ENCODE data around the gene TSPAN32.

The TSPAN32 gene

GRCh38 chr11:2263724-2264360, 38.0 kb upstream of the TSPAN32 start:
- H3K27ac Mint-ChIP-seq = peak overlapping the region; percentile 92
- H3K27me3 Mint-ChIP-seq = peaks cover 22% of the 10 kb centered on the region
- no peak overlapping the region for H3K4me3 Mint-ChIP-seq
- peaks cover 45% of the 10 kb centered on the region for H3K4me1 Mint-ChIP-seq (ENCODE audit: low read depth)
- no peaks in the 10 kb centered on the region for H3K9me3 Mint-ChIP-seq
- peaks cover 18% of the 10 kb centered on the region for H3K36me3 Mint-ChIP-seq (ENCODE audit: low read depth)
- intact Hi-C loops (cut with micrococcal nuclease) = no loop called here

DNA sequence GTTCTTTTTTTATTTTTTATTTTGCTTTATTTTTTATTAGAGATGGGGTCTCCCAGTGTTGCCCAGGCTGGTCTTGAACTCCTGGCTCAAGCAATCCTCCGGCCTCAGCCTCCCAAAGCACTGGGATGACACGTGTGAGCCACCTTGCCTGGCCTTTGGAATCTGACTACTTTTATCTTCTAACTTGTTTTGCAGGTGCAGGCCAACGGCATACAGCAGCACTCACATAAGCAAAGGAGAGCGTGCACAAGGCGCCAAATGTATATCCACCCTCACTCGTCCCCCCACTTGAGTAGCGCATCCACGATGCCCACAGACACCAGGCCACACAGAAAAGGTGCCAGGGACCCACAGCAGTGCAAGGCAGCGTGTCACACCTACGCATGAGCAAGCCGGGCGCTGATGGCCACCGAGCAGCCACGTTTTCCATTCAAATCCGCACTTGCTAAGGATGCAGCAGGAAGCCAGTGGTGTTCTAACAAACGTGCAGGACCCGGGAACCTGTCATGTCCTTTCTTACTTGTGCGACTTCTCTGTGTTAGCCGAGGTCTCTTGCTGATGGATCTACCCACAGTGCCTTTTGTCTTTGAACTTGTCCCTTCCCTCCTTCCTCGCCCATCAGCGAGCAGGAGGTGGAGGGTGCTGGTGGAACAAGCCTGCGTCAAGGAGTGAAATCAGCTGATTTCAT, 37.3 kb upstream of the TSPAN32 start:
- intact Hi-C loops (cut with micrococcal nuclease) = loop anchor here (5.0 kb wide), 1 partner anchor 502 kb away; the partner anchor contains the start of gene CTSD
- H3K36me3 Mint-ChIP-seq (ENCODE audit: low read depth) = peaks cover 19% of the 10 kb centered on the region
- H3K4me1 Mint-ChIP-seq (ENCODE audit: low read depth) = peaks cover 45% of the 10 kb centered on the region
- H3K27me3 Mint-ChIP-seq = peaks cover 18% of the 10 kb centered on the region
- H3K9me3 Mint-ChIP-seq = no peaks in the 10 kb centered on the region
- H3K4me3 Mint-ChIP-seq = no peak overlapping the region
- H3K27ac Mint-ChIP-seq = peak overlapping the region; percentile 92

DNA sequence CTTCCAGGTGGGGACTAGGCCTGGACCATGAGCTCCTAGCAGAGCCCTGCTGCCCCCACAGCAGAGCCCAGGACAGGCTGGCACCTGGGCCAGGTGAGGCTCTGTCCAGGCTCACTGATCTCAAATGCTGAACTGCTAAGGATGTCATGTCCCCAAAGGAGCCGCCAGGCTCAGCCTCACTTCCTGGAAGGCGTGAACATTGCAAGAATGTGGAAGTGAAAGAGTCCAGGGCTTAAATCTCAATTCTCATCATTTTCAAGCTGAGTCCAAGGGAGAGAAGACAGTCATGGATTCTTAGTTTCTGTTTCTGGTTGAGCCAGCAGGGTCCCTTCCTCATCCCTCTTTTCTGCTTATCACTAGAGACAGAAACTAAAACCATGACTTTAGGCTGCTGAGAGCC, 36.4 kb upstream of the TSPAN32 start:
- Mint-ChIP-seq H3K36me3 (ENCODE audit: low read depth) (peaks cover 20% of the 10 kb centered on the region), H3K4me1 (ENCODE audit: low read depth) (peaks cover 47% of the 10 kb centered on the region), H3K9me3 (no peaks in the 10 kb centered on the region), H3K27me3 (peaks cover 13% of the 10 kb centered on the region), H3K4me3 (peak overlapping the region; percentile 64), H3K27ac (peak overlapping the region; percentile 92)
- intact Hi-C loops (cut with micrococcal nuclease) = loop anchor here (5.0 kb wide), 1 partner anchor 503 kb away; the partner anchor contains the start of gene CTSD

DNA sequence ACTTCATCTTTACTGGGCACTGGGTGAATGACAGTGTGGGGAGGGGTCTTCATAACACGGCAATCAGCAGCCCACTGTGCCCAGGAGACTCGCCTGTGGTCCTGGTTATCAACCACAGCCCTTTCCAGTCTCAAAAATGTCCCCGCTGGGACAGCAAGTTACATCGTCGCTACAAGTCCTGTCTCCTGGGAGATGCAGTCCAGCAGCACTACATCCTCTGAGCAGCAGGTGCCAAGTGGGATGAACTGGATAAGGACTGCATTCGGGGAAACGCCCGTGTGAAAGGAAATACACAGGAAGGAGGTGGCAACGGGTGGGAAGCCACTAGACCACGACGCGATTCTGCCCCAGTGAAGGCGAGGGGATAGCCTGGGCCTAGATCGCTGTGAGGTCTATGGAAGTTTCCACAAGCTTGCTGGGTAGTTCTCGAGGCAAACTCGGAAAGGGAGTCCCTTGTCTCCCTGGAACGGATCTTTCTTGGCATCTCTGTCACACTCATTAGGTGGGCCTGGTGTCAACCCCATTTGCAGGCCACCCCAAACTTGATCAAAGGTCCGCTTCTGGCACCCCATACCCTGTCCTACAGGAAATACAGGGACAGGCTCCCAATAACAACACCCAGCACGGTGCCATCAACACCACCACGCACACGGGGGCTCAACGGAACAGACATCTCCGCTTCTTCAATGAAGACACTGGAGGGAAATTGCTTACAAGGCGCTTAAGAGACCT, 35.8 kb upstream of the TSPAN32 start:
- H3K27ac Mint-ChIP-seq = peak overlapping the region; percentile 92
- H3K36me3 Mint-ChIP-seq (ENCODE audit: low read depth) = peaks cover 24% of the 10 kb centered on the region
- intact Hi-C loops (cut with micrococcal nuclease) = loop anchor here (5.0 kb wide), 1 partner anchor 504 kb away; the partner anchor contains the start of gene CTSD
- peaks cover 51% of the 10 kb centered on the region for H3K4me1 Mint-ChIP-seq (ENCODE audit: low read depth)
- H3K27me3 Mint-ChIP-seq = peaks cover 11% of the 10 kb centered on the region
- no peaks in the 10 kb centered on the region for H3K9me3 Mint-ChIP-seq
- H3K4me3 Mint-ChIP-seq = peak overlapping the region; percentile 64

- peaks cover 58% of the 10 kb centered on the region for H3K4me1 Mint-ChIP-seq (ENCODE audit: low read depth)
- H3K36me3 Mint-ChIP-seq (ENCODE audit: low read depth) = peaks cover 24% of the 10 kb centered on the region
- peak overlapping the region; percentile 92 for H3K27ac Mint-ChIP-seq
- peaks cover 12% of the 10 kb centered on the region for H3K27me3 Mint-ChIP-seq
- no peak overlapping the region for H3K4me3 Mint-ChIP-seq
- H3K9me3 Mint-ChIP-seq = no peaks in the 10 kb centered on the region
- intact Hi-C loops (cut with micrococcal nuclease) = loop anchor here (5.0 kb wide), 1 partner anchor 504 kb away; the partner anchor contains the start of gene CTSD
These were observed 35.1 kb upstream of the TSPAN32 start for GRCh38 chr11:2266586-2267305.

GRCh38 chr11:2267306-2267850, 34.4 kb upstream of the TSPAN32 start:
- Mint-ChIP-seq H3K27ac (peak overlapping the region; percentile 92), H3K27me3 (peaks cover 18% of the 10 kb centered on the region), H3K36me3 (ENCODE audit: low read depth) (peaks cover 24% of the 10 kb centered on the region), H3K9me3 (no peaks in the 10 kb centered on the region), H3K4me3 (no peak overlapping the region), H3K4me1 (ENCODE audit: low read depth) (peaks cover 59% of the 10 kb centered on the region)
- intact Hi-C loops (cut with micrococcal nuclease) = loop anchor here (5.0 kb wide), 1 partner anchor 505 kb away; the partner anchor contains the start of gene CTSD

DNA sequence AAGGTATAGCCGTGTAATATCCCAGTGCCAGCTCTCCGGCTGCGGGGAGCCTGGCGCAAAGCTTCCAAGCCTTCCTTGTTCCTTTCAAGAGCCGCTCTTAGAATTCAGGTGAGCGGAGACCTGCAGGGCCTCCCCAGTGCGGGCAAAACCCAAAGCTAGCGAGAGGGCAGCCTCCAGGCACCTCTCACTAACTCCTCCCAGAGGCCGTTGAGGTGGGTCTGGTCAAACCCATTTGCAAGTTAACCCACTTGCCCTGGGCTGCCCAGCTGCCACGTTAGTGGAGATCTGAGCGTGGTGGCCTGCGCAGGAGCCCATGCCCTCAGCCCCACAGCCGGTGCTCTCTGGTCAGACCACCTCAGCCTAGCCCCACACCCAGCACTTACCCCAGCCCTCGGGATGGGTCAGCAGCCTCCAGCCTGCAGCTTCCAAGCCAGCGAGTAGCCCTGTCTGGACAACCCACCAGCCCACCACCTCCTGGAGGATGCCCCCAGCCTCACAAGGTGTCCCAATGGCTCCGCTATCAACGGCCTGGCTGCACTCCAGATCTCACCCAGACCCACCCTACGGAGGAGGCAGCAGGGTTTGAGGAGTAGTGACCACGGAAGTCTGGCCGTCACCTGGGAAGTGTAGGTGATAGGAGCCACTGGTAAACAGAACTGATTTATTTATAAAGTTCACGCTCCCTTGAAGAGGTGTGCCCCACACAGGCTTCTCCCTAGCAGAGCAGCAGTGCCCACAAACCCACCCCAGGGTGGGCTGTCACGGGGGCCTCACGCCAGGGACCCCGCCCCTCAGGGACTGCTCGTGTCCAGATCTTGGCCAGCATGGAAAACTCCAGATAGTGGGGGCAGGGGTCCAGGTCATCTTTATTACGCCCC, 33.7 kb upstream of the TSPAN32 start:
- Mint-ChIP-seq H3K27ac (peak overlapping the region; percentile 92), H3K36me3 (ENCODE audit: low read depth) (peaks cover 24% of the 10 kb centered on the region), H3K27me3 (peaks cover 23% of the 10 kb centered on the region), H3K4me1 (ENCODE audit: low read depth) (peaks cover 59% of the 10 kb centered on the region), H3K4me3 (peak overlapping the region; percentile 74), H3K9me3 (no peaks in the 10 kb centered on the region)
- intact Hi-C loops (cut with micrococcal nuclease) = loop anchor here (5.0 kb wide), 1 partner anchor 506 kb away; the partner anchor contains the start of gene CTSD

GRCh38 chr11:2268729-2269600, 32.8 kb upstream of the TSPAN32 start:
- H3K9me3 Mint-ChIP-seq = no peaks in the 10 kb centered on the region
- H3K4me1 Mint-ChIP-seq (ENCODE audit: low read depth) = peaks cover 59% of the 10 kb centered on the region
- intact Hi-C loops (cut with micrococcal nuclease) = loop anchor here (5.0 kb wide), 1 partner anchor 507 kb away; the partner anchor contains the start of gene CTSD
- H3K4me3 Mint-ChIP-seq = peak overlapping the region; percentile 84
- H3K36me3 Mint-ChIP-seq (ENCODE audit: low read depth) = peaks cover 24% of the 10 kb centered on the region
- H3K27ac Mint-ChIP-seq = peak overlapping the region; percentile 92
- peaks cover 23% of the 10 kb centered on the region for H3K27me3 Mint-ChIP-seq

DNA sequence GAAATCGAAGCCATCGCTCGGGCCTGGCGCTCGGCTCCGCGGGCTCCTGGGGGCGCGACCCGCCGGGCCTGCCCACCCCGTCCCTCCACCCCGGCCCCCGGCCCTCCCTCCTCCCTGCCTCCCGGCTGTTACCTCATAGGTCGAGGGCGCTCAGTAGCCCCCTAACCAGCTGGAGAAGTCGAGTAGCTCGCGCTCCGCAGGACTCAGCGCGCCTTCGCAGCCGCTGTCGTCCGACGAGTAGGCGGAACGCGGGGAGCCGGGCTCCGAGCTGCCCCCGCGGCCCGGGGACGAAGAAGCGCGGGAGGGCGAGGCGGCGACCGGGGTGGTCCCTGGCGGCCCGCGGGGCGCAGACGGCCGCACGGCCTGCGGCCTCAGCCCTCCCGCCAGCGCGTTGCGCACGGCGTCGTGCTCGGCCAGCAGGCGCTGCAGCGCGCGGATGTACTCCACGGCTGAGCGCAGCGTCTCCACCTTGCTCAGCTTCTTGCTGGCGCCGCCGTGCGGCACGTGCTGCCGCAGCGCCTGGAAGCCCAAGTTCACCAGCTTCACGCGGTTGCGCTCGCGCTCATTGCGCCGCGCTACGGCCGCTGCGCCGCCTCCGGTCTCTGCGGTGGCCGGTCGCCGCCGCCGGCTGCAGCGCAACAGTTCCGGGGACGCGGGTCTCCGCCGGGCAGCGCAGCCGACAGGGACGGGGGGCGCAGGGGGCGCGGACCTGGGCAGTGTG, 32.1 kb upstream of the TSPAN32 start:
- Mint-ChIP-seq H3K27ac (peak overlapping the region; percentile 92), H3K27me3 (peaks cover 28% of the 10 kb centered on the region), H3K4me3 (peak overlapping the region; percentile 84), H3K4me1 (ENCODE audit: low read depth) (peaks cover 53% of the 10 kb centered on the region), H3K9me3 (no peaks in the 10 kb centered on the region), H3K36me3 (ENCODE audit: low read depth) (peaks cover 24% of the 10 kb centered on the region)
- intact Hi-C loops (cut with micrococcal nuclease) = loop anchor here (2.0 to 5.0 kb wide), 2 partner anchors 33 to 507 kb away; partner anchors contain the start of genes CTSD and TSPAN32

GRCh38 chr11:2270322-2271076, 31.3 kb upstream of the TSPAN32 start, which contains the start of gene ASCL2:
ASCL2 (minus strand) TSS chr11:2270588; CDS start chr11:2270332, 256 bp downstream.
- Mint-ChIP-seq H3K36me3 (ENCODE audit: low read depth) (peaks cover 24% of the 10 kb centered on the region), H3K27ac (peak within 1 kb of the TSS; percentile 92)

DNA sequence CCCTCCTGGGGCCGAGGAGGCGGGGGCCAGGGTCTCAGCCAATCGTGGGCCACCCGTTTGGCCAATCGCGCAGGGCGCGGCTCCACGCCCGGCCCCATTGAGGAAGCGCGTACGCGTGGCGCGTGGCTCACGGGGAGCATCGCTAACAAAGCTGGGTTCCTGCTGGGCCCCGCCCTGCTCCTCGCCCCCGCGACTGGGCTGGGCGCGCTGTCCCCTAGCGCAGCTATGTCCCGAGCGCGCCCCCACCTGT, 30.8 kb upstream of the TSPAN32 start:
- Mint-ChIP-seq H3K27me3 (peaks cover 35% of the 10 kb centered on the region), H3K36me3 (ENCODE audit: low read depth) (peaks cover 24% of the 10 kb centered on the region), H3K4me3 (peak overlapping the region; percentile 84), H3K4me1 (ENCODE audit: low read depth) (peaks cover 42% of the 10 kb centered on the region), H3K9me3 (no peaks in the 10 kb centered on the region), H3K27ac (peak overlapping the region; percentile 92)
- intact Hi-C loops (cut with micrococcal nuclease) = loop anchor here (2.0 kb wide), 1 partner anchor 32 kb away; the partner anchor contains the start of gene TSPAN32

More at GRCh38 chr11:2270322-2271076, 31.3 kb upstream of the TSPAN32 start, which contains the start of gene ASCL2:
- intact Hi-C loops (cut with micrococcal nuclease) = loop anchor here (2.0 kb wide), 1 partner anchor 32 kb away; the partner anchor contains the start of gene TSPAN32
- Mint-ChIP-seq H3K4me3 (peak within 1 kb of the TSS; percentile 84), H3K27me3 (peaks cover 32% of the 10 kb centered on the region), H3K4me1 (ENCODE audit: low read depth) (peaks cover 46% of the 10 kb centered on the region), H3K9me3 (no peaks in the 10 kb centered on the region)

All from dendritic cell treated with granulocyte-macrophage colony-stimulating factor and Interleukin-4, amounts not matched to agents 40 ng/mL and 50 ng/mL, for 4 days (primary cell).